HepG2 (cell line): ENCODE results near the gene FAM3A. TPM values are rescaled to one million over a fixed set of nuclear protein-coding genes. Genes with fewer than 3 reads are reported as not detected.

Source experiments
- FOXO4 ChIP-seq: sonication (generic); formaldehyde crosslinking; conservative IDR thresholded peaks from 2 replicates; pipeline ENCODE4 v1.8.1; 2023; ENCODE audit warnings: missing genetic modification reagents
- HDAC1 ChIP-seq: sonication (generic); formaldehyde crosslinking; IDR thresholded peaks from 2 replicates; pipeline ENCODE4 v1.5.1; 2020; ENCODE audit warnings: mild to moderate bottlenecking, missing genetic modification reagents
- HDAC2 ChIP-seq: sonication (generic); formaldehyde crosslinking; IDR thresholded peaks from 2 replicates; pipeline ENCODE4 v1.4.0; 2020; ENCODE audit warnings: missing genetic modification reagents
- HES4 ChIP-seq: sonication (generic); formaldehyde crosslinking; IDR thresholded peaks from 2 replicates; pipeline ENCODE4 v1.9.0; 2021; ENCODE audit warnings: mild to moderate bottlenecking, missing genetic modification reagents, borderline replicate concordance
- HMGXB3 ChIP-seq: sonication (generic); formaldehyde crosslinking; IDR thresholded peaks from 2 replicates; pipeline ENCODE4 v1.4.0; 2020; ENCODE audit warnings: missing genetic modification reagents, borderline replicate concordance
- IRF1 ChIP-seq: sonication (generic); formaldehyde crosslinking; IDR thresholded peaks from 2 replicates; pipeline ENCODE4 v1.4.0; 2020; ENCODE audit warnings: low read depth, mild to moderate bottlenecking, missing genetic modification reagents
- IRF2 ChIP-seq: IDR thresholded peaks from 2 replicates; pipeline ENCODE4 v1.6.1; 2018; ENCODE audit warnings: missing genetic modification reagents, missing compliant biosample characterization
- JUN ChIP-seq: sonication (generic); formaldehyde crosslinking; IDR thresholded peaks from 2 replicates; pipeline ENCODE4 v1.4.0; 2020; ENCODE audit warnings: mild to moderate bottlenecking, missing genetic modification reagents
- KAT8 ChIP-seq: IDR thresholded peaks from 2 replicates; pipeline ENCODE4 v1.6.1; 2016; ENCODE audit warnings: missing genetic modification reagents, missing compliant biosample characterization
- NCOA2 ChIP-seq: sonication (generic); formaldehyde crosslinking; IDR thresholded peaks from 2 replicates; pipeline ENCODE4 v1.8.0; 2022; ENCODE audit warnings: inconsistent platforms
- PRDM4 ChIP-seq: sonication (generic); formaldehyde crosslinking; IDR thresholded peaks from 2 replicates; pipeline ENCODE4 v1.9.0; 2021; ENCODE audit warnings: missing genetic modification reagents, borderline replicate concordance
- SATB2 ChIP-seq: sonication (generic); formaldehyde crosslinking; IDR thresholded peaks from 2 replicates; pipeline ENCODE4 v1.5.0; 2020; ENCODE audit warnings: missing genetic modification reagents
- SPEN ChIP-seq: sonication (generic); formaldehyde crosslinking; IDR thresholded peaks from 2 replicates; pipeline ENCODE4 v1.5.1; 2020; ENCODE audit warnings: low read depth, mild to moderate bottlenecking, missing genetic modification reagents
- SYNCRIP ChIP-seq: fragments of 200-400 bp; formaldehyde crosslinking; IDR thresholded peaks from 2 replicates; pipeline ENCODE4 v1.6.1; 2018; ENCODE audit warnings: mild to moderate bottlenecking, low read depth, low read length; ENCODE audit not compliant: insufficient read depth
- THAP11 ChIP-seq: IDR thresholded peaks from 2 replicates; pipeline ENCODE4 v1.6.1; 2016; ENCODE audit warnings: missing biosample characterization, missing genetic modification reagents
- UBTF ChIP-seq: sonication (generic); formaldehyde crosslinking; IDR thresholded peaks from 2 replicates; pipeline ENCODE4 v1.4.0; 2020; ENCODE audit warnings: mild to moderate bottlenecking, missing genetic modification reagents
- ZNF749 ChIP-seq: sonication (generic); formaldehyde crosslinking; IDR thresholded peaks from 2 replicates; pipeline ENCODE4 v1.8.0; 2022; ENCODE audit warnings: mild to moderate bottlenecking, missing genetic modification reagents, moderate library complexity, borderline replicate concordance
- polyA plus RNA-seq, 8 experiments: library from polyadenylated mRNA; depleted of rRNA in 3 of 8; stranded (reverse) in 7 of 8; unstranded in 1 of 8; fragments of >200 nt; fragmentation: Illumina TruSeq in 4 of 8; extraction: Trizol in 4 of 8; gene quantifications; 2 replicates each; pipeline versions ENCODE4 v1.2.1 to v1.2.3, GENCODE V29; 2011 to 2016; ENCODE audit warnings: low read depth in 4 of 8, missing spikeins in 1 of 8, mixed read lengths in 1 of 8; ENCODE audit not compliant: insufficient read depth in 1 of 8
- total RNA-seq, 5 experiments: library from RNA; depleted of rRNA; stranded (reverse); fragments of >200 nt; fragmentation: Illumina TruSeq; extraction: Trizol; gene quantifications; 2 replicates each; pipeline ENCODE4 v1.2.3, GENCODE V29; 2016; ENCODE audit warnings: low read depth in 1 of 5

FAM3A gene
- total and polyA plus RNA-seq, 2 of the 13 experiments (the other 11 are each of a cell fraction or from before 2014, with no cell fraction given): 11.2 to 22.7 TPM

GRCh38 chrX:154515966-154516655 lies at the start of gene FAM3A (continued):
- TF ChIP-seq UBTF (CRISPR knock-in tag): peak; percentile 80; the same call in 1 of the 2 replicates
- no peak for TF ChIP-seq JUN (CRISPR knock-in tag)
- no peak for TF ChIP-seq IRF1 (CRISPR knock-in tag)
- peak; percentile 27; the same call in 1 of the 2 replicates for TF ChIP-seq HDAC2 (CRISPR knock-in tag)
- no peak for TF ChIP-seq PRDM4 (CRISPR knock-in tag)
- TF ChIP-seq SPEN (CRISPR knock-in tag): peak; percentile 33; the same call in 1 of the 2 replicates
- no peak for TF ChIP-seq HMGXB3
- TF ChIP-seq THAP11: peak; percentile 29
- peak; percentile 63; the same call in 1 of the 2 replicates for TF ChIP-seq HDAC1 (CRISPR knock-in tag)
- TF ChIP-seq SYNCRIP: no peak
- no peak for TF ChIP-seq FOXO4 (CRISPR knock-in tag)
- no peak for TF ChIP-seq HES4 (CRISPR knock-in tag)
- no peak for TF ChIP-seq SATB2 (CRISPR knock-in tag)
- 0 out of 2 replicates have a peak, but pooled peaks have one; percentile 17 for TF ChIP-seq IRF2 (CRISPR knock-in tag)
- TF ChIP-seq ZNF749: 0 out of 2 replicates have a peak, but pooled peaks have one; percentile 27
- TF ChIP-seq KAT8 (CRISPR knock-in tag): 0 out of 2 replicates have a peak, but pooled peaks have one; percentile 20
- 0 out of 2 replicates have a peak, but pooled peaks have one; percentile 11 for TF ChIP-seq NCOA2 (CRISPR knock-in tag)
